HepG2 (cell line): Measurements from ENCODE around the gene CATSPERD. TPM values are rescaled to one million over a fixed set of nuclear protein-coding genes. Genes with fewer than 3 reads are reported as not detected.

Experiments
- ARNT2 ChIP-seq: sonication (generic); formaldehyde crosslinking; IDR thresholded peaks from 2 replicates; pipeline ENCODE4 v1.8.0; 2022; ENCODE audit warnings: mild to moderate bottlenecking, low read depth, missing genetic modification reagents, moderate library complexity
- ATAD3A ChIP-seq: sonication (generic); formaldehyde crosslinking; IDR thresholded peaks from 2 replicates; pipeline ENCODE4 v1.4.0; 2020; ENCODE audit warnings: missing genetic modification reagents
- KDM2A ChIP-seq: sonication (generic); formaldehyde crosslinking; IDR thresholded peaks from 2 replicates; pipeline ENCODE4 v1.4.0; 2020; ENCODE audit warnings: low read depth, missing genetic modification reagents, borderline replicate concordance
- MEF2D ChIP-seq: sonication (generic); formaldehyde crosslinking; IDR thresholded peaks from 2 replicates; pipeline ENCODE4 v1.5.1; 2020; ENCODE audit warnings: mild to moderate bottlenecking, missing genetic modification reagents
- MIER2 ChIP-seq: IDR thresholded peaks from 2 replicates; pipeline ENCODE4 v1.6.1; 2016; ENCODE audit warnings: missing biosample characterization, missing genetic modification reagents
- PHB2 ChIP-seq: fragments of 450-650 bp; IDR thresholded peaks from 2 replicates; pipeline ENCODE4 v1.6.1; 2018; ENCODE audit not compliant: partially characterized antibody
- POLR2G ChIP-seq: fragments of 200-400 bp; formaldehyde crosslinking; IDR thresholded peaks from 2 replicates; pipeline ENCODE4 v1.6.1; 2018; ENCODE audit warnings: mild to moderate bottlenecking, low read depth, low read length, moderate library complexity
- TEF ChIP-seq: sonication (generic); formaldehyde crosslinking; IDR thresholded peaks from 2 replicates; pipeline ENCODE4 v1.5.0; 2020; ENCODE audit warnings: missing genetic modification reagents
- TOE1 ChIP-seq: sonication (generic); formaldehyde crosslinking; IDR thresholded peaks from 2 replicates; pipeline ENCODE4 v1.4.0; 2020; ENCODE audit warnings: mild to moderate bottlenecking, missing genetic modification reagents
- ZBTB14 ChIP-seq: sonication (generic); formaldehyde crosslinking; IDR thresholded peaks from 2 replicates; pipeline ENCODE4 v1.4.0; 2020; ENCODE audit warnings: missing genetic modification reagents
- ZFP37 ChIP-seq: sonication (generic); formaldehyde crosslinking; IDR thresholded peaks from 2 replicates; pipeline ENCODE4 v1.4.0; 2020; ENCODE audit warnings: missing genetic modification reagents, borderline replicate concordance
- ZNF225 ChIP-seq: sonication (generic); formaldehyde crosslinking; IDR thresholded peaks from 2 replicates; pipeline ENCODE4 v1.4.0; 2020; ENCODE audit warnings: mild to moderate bottlenecking, missing genetic modification reagents
- ZNF354B ChIP-seq: sonication (generic); formaldehyde crosslinking; IDR thresholded peaks from 2 replicates; pipeline ENCODE4 v1.8.0; 2022; ENCODE audit warnings: mild to moderate bottlenecking, missing genetic modification reagents
- ZNF672 ChIP-seq: sonication (generic); formaldehyde crosslinking; IDR thresholded peaks from 2 replicates; pipeline ENCODE4 v1.8.1; 2022; ENCODE audit warnings: missing genetic modification reagents
- ZNF678 ChIP-seq: sonication (generic); formaldehyde crosslinking; IDR thresholded peaks from 2 replicates; pipeline ENCODE4 v1.4.0; 2020; ENCODE audit warnings: mild to moderate bottlenecking, missing genetic modification reagents
- ZNF747 ChIP-seq: sonication (generic); formaldehyde crosslinking; IDR thresholded peaks from 2 replicates; pipeline ENCODE4 v1.8.1; 2023; ENCODE audit warnings: missing genetic modification reagents, mild to moderate bottlenecking, borderline replicate concordance
- ZNF773 ChIP-seq: sonication (generic); formaldehyde crosslinking; IDR thresholded peaks from 2 replicates; pipeline ENCODE4 v1.4.0; 2020; ENCODE audit warnings: missing genetic modification reagents, borderline replicate concordance
- ZNF883 ChIP-seq: sonication (generic); formaldehyde crosslinking; IDR thresholded peaks from 2 replicates; pipeline ENCODE4 v1.5.1; 2020; ENCODE audit warnings: mild to moderate bottlenecking, missing genetic modification reagents; ENCODE audit errors: not compliant biosample characterization
- polyA plus RNA-seq, 8 experiments: library from polyadenylated mRNA; depleted of rRNA in 3 of 8; stranded (reverse) in 7 of 8; unstranded in 1 of 8; fragments of >200 nt; fragmentation: Illumina TruSeq in 4 of 8; extraction: Trizol in 4 of 8; gene quantifications; 2 replicates each; pipeline versions ENCODE4 v1.2.1 to v1.2.3, GENCODE V29; 2011 to 2016; ENCODE audit warnings: low read depth in 4 of 8, missing spikeins in 1 of 8, mixed read lengths in 1 of 8; ENCODE audit not compliant: insufficient read depth in 1 of 8
- total RNA-seq, 5 experiments: library from RNA; depleted of rRNA; stranded (reverse); fragments of >200 nt; fragmentation: Illumina TruSeq; extraction: Trizol; gene quantifications; 2 replicates each; pipeline ENCODE4 v1.2.3, GENCODE V29; 2016; ENCODE audit warnings: low read depth in 1 of 5
- TF ChIP-seq, protein P1 (sequence below): sonication (generic); formaldehyde crosslinking; IDR thresholded peaks from 2 replicates; pipeline ENCODE4 v1.4.0; 2020; ENCODE audit warnings: missing genetic modification reagents, borderline replicate concordance
- TF ChIP-seq, protein P2 (sequence below): IDR thresholded peaks from 2 replicates; pipeline ENCODE4 v1.6.1; 2018; ENCODE audit warnings: missing genetic modification reagents
- TF ChIP-seq, protein P3 (sequence below): sonication (generic); formaldehyde crosslinking; IDR thresholded peaks from 2 replicates; pipeline ENCODE4 v1.4.0; 2020; ENCODE audit warnings: missing genetic modification reagents
- TF ChIP-seq, protein P4 (sequence below): IDR thresholded peaks from 2 replicates; pipeline ENCODE4 v1.6.1; 2016; ENCODE audit warnings: missing compliant biosample characterization, missing genetic modification reagents, borderline replicate concordance

The CATSPERD gene
- total and polyA plus RNA-seq, 2 of the 13 experiments (the other 11 are each of a cell fraction or from before 2014, with no cell fraction given), result 0.04 TPM; not detected in 1

- TF ChIP-seq, protein P1, sequence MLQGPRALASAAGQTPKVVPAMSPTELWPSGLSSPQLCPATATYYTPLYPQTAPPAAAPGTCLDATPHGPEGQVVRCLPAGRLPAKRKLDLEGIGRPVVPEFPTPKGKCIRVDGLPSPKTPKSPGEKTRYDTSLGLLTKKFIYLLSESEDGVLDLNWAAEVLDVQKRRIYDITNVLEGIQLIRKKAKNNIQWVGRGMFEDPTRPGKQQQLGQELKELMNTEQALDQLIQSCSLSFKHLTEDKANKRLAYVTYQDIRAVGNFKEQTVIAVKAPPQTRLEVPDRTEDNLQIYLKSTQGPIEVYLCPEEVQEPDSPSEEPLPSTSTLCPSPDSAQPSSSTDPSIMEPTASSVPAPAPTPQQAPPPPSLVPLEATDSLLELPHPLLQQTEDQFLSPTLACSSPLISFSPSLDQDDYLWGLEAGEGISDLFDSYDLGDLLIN (CRISPR knock-in tag), result 0 out of 2 replicates have a peak, but pooled peaks have one; percentile 13
- TF ChIP-seq, protein P2, sequence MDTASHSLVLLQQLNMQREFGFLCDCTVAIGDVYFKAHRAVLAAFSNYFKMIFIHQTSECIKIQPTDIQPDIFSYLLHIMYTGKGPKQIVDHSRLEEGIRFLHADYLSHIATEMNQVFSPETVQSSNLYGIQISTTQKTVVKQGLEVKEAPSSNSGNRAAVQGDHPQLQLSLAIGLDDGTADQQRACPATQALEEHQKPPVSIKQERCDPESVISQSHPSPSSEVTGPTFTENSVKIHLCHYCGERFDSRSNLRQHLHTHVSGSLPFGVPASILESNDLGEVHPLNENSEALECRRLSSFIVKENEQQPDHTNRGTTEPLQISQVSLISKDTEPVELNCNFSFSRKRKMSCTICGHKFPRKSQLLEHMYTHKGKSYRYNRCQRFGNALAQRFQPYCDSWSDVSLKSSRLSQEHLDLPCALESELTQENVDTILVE (CRISPR knock-in tag), result no peak
- no peak for TF ChIP-seq MIER2
- TF ChIP-seq ZNF225 (CRISPR knock-in tag), result peak; percentile 64; the same call in 1 of the 2 replicates
- no peak for TF ChIP-seq MEF2D (CRISPR knock-in tag)
- TF ChIP-seq PHB2, result no peak
- no peak for TF ChIP-seq ZNF672 (CRISPR knock-in tag)
- TF ChIP-seq ARNT2 (CRISPR knock-in tag), result no peak
- TF ChIP-seq, protein P3, sequence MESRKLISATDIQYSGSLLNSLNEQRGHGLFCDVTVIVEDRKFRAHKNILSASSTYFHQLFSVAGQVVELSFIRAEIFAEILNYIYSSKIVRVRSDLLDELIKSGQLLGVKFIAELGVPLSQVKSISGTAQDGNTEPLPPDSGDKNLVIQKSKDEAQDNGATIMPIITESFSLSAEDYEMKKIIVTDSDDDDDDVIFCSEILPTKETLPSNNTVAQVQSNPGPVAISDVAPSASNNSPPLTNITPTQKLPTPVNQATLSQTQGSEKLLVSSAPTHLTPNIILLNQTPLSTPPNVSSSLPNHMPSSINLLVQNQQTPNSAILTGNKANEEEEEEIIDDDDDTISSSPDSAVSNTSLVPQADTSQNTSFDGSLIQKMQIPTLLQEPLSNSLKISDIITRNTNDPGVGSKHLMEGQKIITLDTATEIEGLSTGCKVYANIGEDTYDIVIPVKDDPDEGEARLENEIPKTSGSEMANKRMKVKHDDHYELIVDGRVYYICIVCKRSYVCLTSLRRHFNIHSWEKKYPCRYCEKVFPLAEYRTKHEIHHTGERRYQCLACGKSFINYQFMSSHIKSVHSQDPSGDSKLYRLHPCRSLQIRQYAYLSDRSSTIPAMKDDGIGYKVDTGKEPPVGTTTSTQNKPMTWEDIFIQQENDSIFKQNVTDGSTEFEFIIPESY (CRISPR knock-in tag), result no peak
- TF ChIP-seq, protein P4, sequence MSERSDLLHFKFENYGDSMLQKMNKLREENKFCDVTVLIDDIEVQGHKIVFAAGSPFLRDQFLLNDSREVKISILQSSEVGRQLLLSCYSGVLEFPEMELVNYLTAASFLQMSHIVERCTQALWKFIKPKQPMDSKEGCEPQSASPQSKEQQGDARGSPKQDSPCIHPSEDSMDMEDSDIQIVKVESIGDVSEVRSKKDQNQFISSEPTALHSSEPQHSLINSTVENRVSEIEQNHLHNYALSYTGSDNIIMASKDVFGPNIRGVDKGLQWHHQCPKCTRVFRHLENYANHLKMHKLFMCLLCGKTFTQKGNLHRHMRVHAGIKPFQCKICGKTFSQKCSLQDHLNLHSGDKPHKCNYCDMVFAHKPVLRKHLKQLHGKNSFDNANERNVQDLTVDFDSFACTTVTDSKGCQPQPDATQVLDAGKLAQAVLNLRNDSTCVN, result no peak
- TF ChIP-seq TOE1 (CRISPR knock-in tag), result no peak
- TF ChIP-seq ZNF678, result no peak
- no peak for TF ChIP-seq TEF (CRISPR knock-in tag)
- TF ChIP-seq ZBTB14, result no peak
- 0 out of 2 replicates have a peak, but pooled peaks have one; percentile 32 for TF ChIP-seq ZFP37
- TF ChIP-seq ATAD3A (CRISPR knock-in tag), result no peak
- peak; percentile 61 for TF ChIP-seq POLR2G
- TF ChIP-seq ZNF883 (CRISPR knock-in tag), result no peak
- no peak for TF ChIP-seq ZNF354B (CRISPR knock-in tag)
- TF ChIP-seq KDM2A (CRISPR knock-in tag), result peak; percentile 26; the same call in 1 of the 2 replicates
- TF ChIP-seq ZNF773, result peak; percentile 50; the same call in 1 of the 2 replicates
- TF ChIP-seq ZNF747 (CRISPR knock-in tag), result no peak
Measured at GRCh38 chr19:5690955-5691821, 29.2 kb upstream of the CATSPERD start (continued).
